Fibroblast of gingiva (primary cell): ENCODE measurements around the gene NKAIN1.
"Not testable (repeated sequence)": the region's sequence is repeated elsewhere in the genome, so short reads cannot be mapped to it uniquely, and the experiment has no call there.

Experiments used
- DNase-seq: peaks from one replicate; pipeline ENCODE4 v3.0.0-alpha.2; 2011; ENCODE audit warnings: low read depth

Gene NKAIN1

GRCh38 chr1:31152181-31152795, 87.4 kb downstream of the NKAIN1 start:
- peak; percentile 95 for DNase-seq

GRCh38 chr1:31151402-31151801, 88.3 kb downstream of the NKAIN1 start:
- DNase-seq: no peak

- no peak for DNase-seq
Observed at GRCh38 chr1:31148409-31148808, 91.3 kb downstream of the NKAIN1 start.

DNA sequence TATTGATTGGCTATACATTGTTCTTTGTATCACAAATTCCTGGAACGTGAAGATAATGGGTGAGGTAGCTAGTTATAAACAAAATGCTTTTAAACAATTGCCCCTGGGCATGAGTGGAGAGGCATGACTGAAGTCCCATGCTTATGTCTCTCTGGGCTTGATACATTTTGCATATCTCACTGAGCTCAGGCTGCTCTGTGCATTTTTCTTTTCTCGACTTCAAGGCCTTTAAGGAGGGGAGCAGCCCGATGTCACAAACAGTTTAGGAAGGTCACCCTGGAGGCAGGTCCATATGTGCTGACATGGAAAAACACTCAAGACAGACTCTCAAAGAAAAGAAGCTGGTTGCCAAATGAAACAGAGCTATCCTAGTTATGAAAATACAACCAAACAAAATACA, 94.0 kb downstream of the NKAIN1 start:
- no peak for DNase-seq

- no peak for DNase-seq
Observed at GRCh38 chr1:31144442-31144841, 95.2 kb downstream of the NKAIN1 start.

DNA sequence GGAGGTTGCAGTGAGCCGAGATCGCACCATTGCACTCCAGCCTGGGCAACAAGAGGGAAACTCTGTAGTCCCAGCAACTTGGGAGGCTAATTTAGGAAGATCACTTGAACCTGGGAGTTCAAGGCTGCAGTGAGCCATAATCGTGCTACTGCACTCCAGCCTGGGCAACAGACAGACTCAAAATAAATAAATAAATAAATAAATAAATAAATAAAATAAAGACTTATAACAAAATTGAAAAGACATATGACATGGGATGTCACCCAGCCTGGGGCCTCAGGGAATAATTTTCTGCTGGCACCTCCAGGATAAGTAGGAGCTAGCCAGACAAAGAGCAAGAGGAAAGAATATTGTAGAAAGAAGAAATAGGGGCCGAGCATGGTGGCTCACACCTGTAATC, 96.2 kb downstream of the NKAIN1 start:
- no peak for DNase-seq

DNA sequence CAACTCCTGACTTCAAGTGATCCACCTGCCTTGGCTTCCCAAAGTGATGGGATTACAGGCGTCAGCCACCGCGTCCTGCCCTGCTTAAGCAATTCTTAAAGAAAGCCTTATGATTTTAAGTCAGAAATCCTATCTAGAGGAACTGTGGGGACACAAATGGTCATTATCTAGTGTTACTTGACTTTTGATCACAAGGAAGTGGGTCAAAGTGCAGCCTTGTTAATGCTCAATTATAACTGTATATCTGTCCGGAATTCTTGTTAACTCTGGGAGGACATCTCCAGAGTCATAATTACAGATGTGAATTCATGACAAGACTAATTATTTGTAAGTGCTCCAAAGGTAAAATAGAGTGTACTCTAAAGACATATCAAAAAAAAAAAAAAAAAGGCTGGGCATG, 97.3 kb downstream of the NKAIN1 start:
- DNase-seq: no peak

DNA sequence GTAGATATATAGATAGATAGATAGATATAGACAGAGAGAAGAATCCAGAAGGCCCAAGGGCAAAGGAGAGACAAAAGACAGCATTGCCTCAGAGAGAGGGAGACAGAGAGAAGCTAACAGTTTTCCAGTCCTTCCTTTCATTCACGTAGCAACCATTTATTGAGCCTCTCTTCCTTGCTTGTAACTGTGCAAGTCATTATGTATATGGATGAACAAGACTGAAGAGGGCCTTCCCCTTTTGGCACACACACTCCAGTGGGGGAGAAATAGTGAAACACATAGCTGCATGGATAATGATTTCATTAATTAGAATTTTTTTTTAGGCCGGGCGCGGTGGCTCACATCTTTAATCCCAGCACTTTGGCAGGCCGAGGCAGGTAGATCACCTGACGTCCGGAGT, 99.4 kb downstream of the NKAIN1 start:
- DNase-seq: no peak

GRCh38 chr1:31138797-31139521, 100.7 kb downstream of the NKAIN1 start:
- DNase-seq: not testable (repeated sequence)

DNA sequence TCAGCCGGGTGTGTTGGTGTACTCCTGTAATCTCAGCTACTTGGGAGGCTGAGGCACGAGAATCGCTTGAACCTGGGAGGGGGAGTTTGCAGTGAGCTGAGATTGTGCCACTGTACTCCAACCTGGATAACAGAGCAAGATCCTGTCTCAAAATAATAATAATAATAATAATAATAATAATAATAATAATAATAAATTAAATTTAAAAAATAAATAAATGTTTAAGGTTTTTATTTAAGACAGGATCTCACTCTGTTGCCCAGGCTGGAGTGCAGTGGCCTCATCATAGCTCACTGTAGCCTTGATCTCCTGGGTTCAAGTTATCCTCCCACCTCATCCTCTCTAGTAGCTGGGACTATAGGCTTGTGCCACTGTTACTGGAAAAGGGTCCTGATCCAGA, 101.8 kb downstream of the NKAIN1 start:
- DNase-seq: not testable (repeated sequence)

GRCh38 chr1:31135973-31136600, 103.6 kb downstream of the NKAIN1 start:
- DNase-seq: peak; percentile 24

- DNase-seq: no peak
Observed at GRCh38 chr1:31133368-31133767, 106.3 kb downstream of the NKAIN1 start.
